Gastrocnemius medialis (tissue), 4 donors: ENCODE measurements around the gene KCNG4. TPM values are rescaled to one million over a fixed set of nuclear protein-coding genes. Genes with fewer than 3 reads are reported as not detected.

Experiments
- ATAC-seq, 2 donors: fragments of 150-250 bp; one replicate each; pipeline ENCODE4 v1.9.1; 2016
- DNase-seq, 2 donors: peaks; one replicate each; pipeline ENCODE4 v3.0.0-alpha.2; 2019
- H3K27ac ChIP-seq, 4 donors: fragments of 200-600 bp; sonication (generic); 1 replicate in 1 of 4; 2 replicates in 3 of 4; pipeline ENCODE4 v1.5.1; 2016 to 2018; ENCODE audit warnings: mild to moderate bottlenecking in 2 of 4, moderate library complexity in 1 of 4
- H3K27me3 ChIP-seq, 3 donors: fragments of 200-600 bp; sonication (generic) in 2 of 3; 1 replicate in 1 of 3; 2 replicates in 2 of 3; pipeline versions ENCODE4 v1.5.1 to v1.6.0; 2016 to 2019; ENCODE audit warnings: mild to moderate bottlenecking in 1 of 3, moderate library complexity in 1 of 3
- H3K36me3 ChIP-seq, 2 donors: fragments of 200-600 bp; sonication (generic) in 1 of 2; one replicate each; pipeline ENCODE4 v1.5.1; 2017 to 2018
- H3K4me1 ChIP-seq, 2 donors: fragments of 200-600 bp; sonication (generic) in 1 of 2; one replicate each; pipeline ENCODE4 v1.5.1; 2016 to 2017; ENCODE audit warnings: mild to moderate bottlenecking in 2 of 2
- H3K4me3 ChIP-seq, 4 donors: fragments of 200-600 bp; sonication (generic) in 3 of 4; 1 replicate in 1 of 4; 2 replicates in 3 of 4; pipeline ENCODE4 v1.5.1; 2016 to 2019; ENCODE audit warnings: mild to moderate bottlenecking in 2 of 4
- H3K9me3 ChIP-seq, 3 donors: fragments of 200-600 bp; sonication (generic) in 2 of 3; 1 replicate in 1 of 3; 2 replicates in 2 of 3; pipeline ENCODE4 v1.5.1; 2016 to 2019
- POLR2A ChIP-seq, 2 donors: fragments of 450-650 bp; IDR thresholded peaks; one replicate each; pipeline ENCODE4 v1.6.1; 2017; ENCODE audit warnings: antibody characterized with exemption in 2 of 2, mild to moderate bottlenecking in 2 of 2, moderate library complexity in 2 of 2
- in situ Hi-C, 4 donors: fragments of 200-750 bp; cut with MboI; loops; one replicate each; pipeline versions ENCODE4 v1.15.0 to v1.8.0; 2017; ENCODE audit warnings: low sequenced_read_pairs in 4 of 4
- intact Hi-C: fragments of 100-400 bp; cut with DNase I; formaldehyde crosslinking; loops from one replicate; pipeline ENCODE4 v1.15.1; 2023; ENCODE audit warnings: low total_unique reads
- total RNA-seq, 4 donors: library from RNA; depleted of rRNA; stranded (reverse); fragments of >200 nt; gene quantifications; one replicate each; pipeline versions ENCODE4 v1.1.0 to v1.2.3, GENCODE V29; 2016
- TF ChIP-seq, protein P1 (sequence below), 5 experiments: fragments of 450-650 bp in 3 of 5; fragments of 200-600 bp in 2 of 5; sonication (generic) in 2 of 5; IDR thresholded peaks in 4 of 5; conservative IDR thresholded peaks in 1 of 5; 1 replicate in 4 of 5; 2 replicates in 1 of 5; pipeline ENCODE4 v1.5.1; 2016 to 2019; ENCODE audit warnings: antibody characterized with exemption in 5 of 5, mild to moderate bottlenecking in 3 of 5, moderate library complexity in 3 of 5

Gene KCNG4
- total RNA-seq, 4 donors from 2014 or later: not detected

DNA sequence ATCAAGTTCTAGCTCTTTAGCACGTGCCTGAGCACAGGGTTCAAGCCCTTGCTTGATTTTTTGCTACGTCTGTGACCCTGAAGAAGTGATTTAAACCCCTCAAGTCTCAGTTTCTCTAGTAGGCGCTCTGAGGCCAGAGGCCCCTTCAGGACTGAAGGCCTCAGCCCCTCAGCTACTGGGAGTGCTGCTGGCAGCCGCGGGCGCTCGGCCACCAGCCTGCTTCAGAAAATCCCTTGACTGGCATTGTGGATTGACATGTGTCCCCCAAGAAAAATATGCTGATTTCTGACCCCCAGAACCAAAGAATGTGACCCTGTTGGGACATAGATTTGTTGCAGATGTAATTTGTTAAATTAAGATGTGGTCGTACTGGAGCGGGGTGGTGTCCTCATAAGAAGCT, 34.7 kb upstream of the KCNG4 start:
- H3K27ac ChIP-seq: no peak overlapping the region
- H3K27me3 ChIP-seq: peaks cover 0 to 4% (median 3%) of the 10 kb centered on the region in 3 donors
- in situ Hi-C loops: no loop called here
- intact Hi-C loops: no loop called here
- DNase-seq (no peak), ATAC-seq (no peak)
- no peaks in the 10 kb centered on the region for H3K9me3 ChIP-seq
- no peaks in the 10 kb centered on the region for H3K36me3 ChIP-seq
- no peaks in the 10 kb centered on the region for H3K4me1 ChIP-seq
- H3K4me3 ChIP-seq: no peak overlapping the region
- TF ChIP-seq, protein P1, sequence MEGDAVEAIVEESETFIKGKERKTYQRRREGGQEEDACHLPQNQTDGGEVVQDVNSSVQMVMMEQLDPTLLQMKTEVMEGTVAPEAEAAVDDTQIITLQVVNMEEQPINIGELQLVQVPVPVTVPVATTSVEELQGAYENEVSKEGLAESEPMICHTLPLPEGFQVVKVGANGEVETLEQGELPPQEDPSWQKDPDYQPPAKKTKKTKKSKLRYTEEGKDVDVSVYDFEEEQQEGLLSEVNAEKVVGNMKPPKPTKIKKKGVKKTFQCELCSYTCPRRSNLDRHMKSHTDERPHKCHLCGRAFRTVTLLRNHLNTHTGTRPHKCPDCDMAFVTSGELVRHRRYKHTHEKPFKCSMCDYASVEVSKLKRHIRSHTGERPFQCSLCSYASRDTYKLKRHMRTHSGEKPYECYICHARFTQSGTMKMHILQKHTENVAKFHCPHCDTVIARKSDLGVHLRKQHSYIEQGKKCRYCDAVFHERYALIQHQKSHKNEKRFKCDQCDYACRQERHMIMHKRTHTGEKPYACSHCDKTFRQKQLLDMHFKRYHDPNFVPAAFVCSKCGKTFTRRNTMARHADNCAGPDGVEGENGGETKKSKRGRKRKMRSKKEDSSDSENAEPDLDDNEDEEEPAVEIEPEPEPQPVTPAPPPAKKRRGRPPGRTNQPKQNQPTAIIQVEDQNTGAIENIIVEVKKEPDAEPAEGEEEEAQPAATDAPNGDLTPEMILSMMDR (IDR thresholded peaks at IDR 0.05 in 4 of 5, conservative IDR thresholded peaks at IDR 0.05 in 1 of 5): no peak
- TF ChIP-seq POLR2A (IDR thresholded peaks at IDR 0.05): no peak

DNA sequence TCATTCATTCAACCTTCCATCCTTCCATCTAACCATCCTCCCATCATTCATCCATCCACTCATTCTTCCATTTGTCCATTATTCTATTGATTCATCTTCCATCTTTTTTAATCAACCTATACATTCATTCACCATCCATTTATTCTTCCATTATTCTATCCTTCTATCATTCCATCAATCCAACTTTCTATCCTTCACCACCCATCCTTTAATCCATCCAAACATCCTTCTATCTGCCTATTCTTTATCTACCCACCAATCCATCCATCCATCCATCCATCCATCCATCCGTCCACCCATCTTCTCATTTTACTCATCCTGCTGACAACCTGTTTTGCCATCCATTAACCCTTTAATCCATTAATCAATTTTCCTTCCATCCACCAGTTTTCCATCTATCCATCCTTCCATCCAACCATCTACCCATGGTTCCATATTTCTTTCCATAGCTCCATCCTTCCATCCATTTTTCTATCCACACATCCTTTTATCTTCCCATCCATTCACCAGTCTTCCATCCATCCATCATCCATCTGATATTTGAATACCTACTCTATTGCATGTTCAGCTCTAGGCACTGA, 33.0 kb upstream of the KCNG4 start:
- no peaks in the 10 kb centered on the region for H3K9me3 ChIP-seq
- no peaks in the 10 kb centered on the region for H3K4me1 ChIP-seq
- in situ Hi-C loops: no loop called here
- H3K4me3 ChIP-seq: no peak overlapping the region
- no peak for ATAC-seq
- H3K27ac ChIP-seq: no peak overlapping the region
- intact Hi-C loops: no loop called here
- H3K27me3 ChIP-seq: peaks cover 0 to 4% (median 3%) of the 10 kb centered on the region in 3 donors
- DNase-seq: no peak
- no peak for TF ChIP-seq POLR2A (IDR thresholded peaks at IDR 0.05)
- TF ChIP-seq, protein P1 (IDR thresholded peaks at IDR 0.05 in 4 of 5, conservative IDR thresholded peaks at IDR 0.05 in 1 of 5): no peak
- H3K36me3 ChIP-seq: no peaks in the 10 kb centered on the region

DNA sequence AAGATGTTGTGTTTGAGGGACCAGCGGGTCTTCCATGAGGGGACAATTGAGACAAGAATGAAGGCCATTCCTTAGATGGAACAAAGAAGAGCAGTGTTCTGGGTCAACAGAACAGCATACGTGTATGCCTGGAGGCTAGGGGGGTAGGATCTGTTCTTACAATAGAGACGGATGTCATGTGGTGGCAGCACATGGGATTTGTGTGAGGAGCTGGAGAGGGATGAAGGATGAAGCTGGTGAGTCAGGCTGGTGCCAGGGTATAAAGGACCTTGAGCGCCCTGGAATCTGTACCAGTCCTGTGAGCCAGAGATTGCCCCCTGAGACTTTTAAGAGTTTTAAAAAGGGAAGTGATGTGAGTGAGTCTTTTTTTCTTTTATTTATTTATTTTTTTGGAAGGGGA, 32.1 kb upstream of the KCNG4 start:
- H3K4me3 ChIP-seq: no peak overlapping the region
- in situ Hi-C loops (no loop called here), intact Hi-C loops (no loop called here)
- DNase-seq (no peak), ATAC-seq (no peak)
- H3K27me3 ChIP-seq: peaks cover 0 to 4% (median 3%) of the 10 kb centered on the region in 3 donors
- TF ChIP-seq, protein P1 (IDR thresholded peaks at IDR 0.05 in 4 of 5, conservative IDR thresholded peaks at IDR 0.05 in 1 of 5): no peak
- no peak for TF ChIP-seq POLR2A (IDR thresholded peaks at IDR 0.05)
- no peaks in the 10 kb centered on the region for H3K9me3 ChIP-seq
- no peaks in the 10 kb centered on the region for H3K36me3 ChIP-seq
- H3K4me1 ChIP-seq: no peaks in the 10 kb centered on the region
- H3K27ac ChIP-seq: no peak overlapping the region

- Histone ChIP-seq H3K27me3 (peaks cover 0 to 4% (median 3%) of the 10 kb centered on the region in 3 donors), H3K27ac (no peak overlapping the region), H3K4me1 (no peaks in the 10 kb centered on the region), H3K36me3 (no peaks in the 10 kb centered on the region), H3K4me3 (no peak overlapping the region), H3K9me3 (no peaks in the 10 kb centered on the region)
- intact Hi-C loops: no loop called here
- TF ChIP-seq, protein P1 (IDR thresholded peaks at IDR 0.05 in 4 of 5, conservative IDR thresholded peaks at IDR 0.05 in 1 of 5): no peak
- no peak for TF ChIP-seq POLR2A (IDR thresholded peaks at IDR 0.05)
- no peak for DNase-seq
- in situ Hi-C loops: no loop called here
- ATAC-seq: no peak
Observed at GRCh38 chr16:84271037-84271436, 31.2 kb upstream of the KCNG4 start.

- intact Hi-C loops (no loop called here), in situ Hi-C loops (no loop called here)
- TF ChIP-seq POLR2A (IDR thresholded peaks at IDR 0.05): no peak
- TF ChIP-seq, protein P1 (IDR thresholded peaks at IDR 0.05 in 4 of 5, conservative IDR thresholded peaks at IDR 0.05 in 1 of 5): no peak
- ATAC-seq (no peak), DNase-seq (no peak)
- no peaks in the 10 kb centered on the region for H3K4me1 ChIP-seq
- no peak overlapping the region for H3K4me3 ChIP-seq
- peaks cover 0 to 4% (median 3%) of the 10 kb centered on the region in 3 donors for H3K27me3 ChIP-seq
- no peaks in the 10 kb centered on the region for H3K9me3 ChIP-seq
- no peak overlapping the region for H3K27ac ChIP-seq
- H3K36me3 ChIP-seq: no peaks in the 10 kb centered on the region
Observed at GRCh38 chr16:84270531-84270930, 30.7 kb upstream of the KCNG4 start.
